HEK293T (cell line): Measurements from ENCODE around the gene TOPAZ1.

Experiments used
- SP1 ChIP-seq: fragments of 450-650 bp; IDR thresholded peaks from 2 replicates; pipeline ENCODE4 v1.6.1; 2017
- SUZ12 ChIP-seq: fragments of 450-650 bp; IDR thresholded peaks from 2 replicates; pipeline ENCODE4 v1.6.1; 2016; ENCODE audit warnings: mild to moderate bottlenecking
- TARDBP ChIP-seq: fragments of 450-650 bp; IDR thresholded peaks from 2 replicates; pipeline ENCODE4 v1.6.1; 2016

DNA sequence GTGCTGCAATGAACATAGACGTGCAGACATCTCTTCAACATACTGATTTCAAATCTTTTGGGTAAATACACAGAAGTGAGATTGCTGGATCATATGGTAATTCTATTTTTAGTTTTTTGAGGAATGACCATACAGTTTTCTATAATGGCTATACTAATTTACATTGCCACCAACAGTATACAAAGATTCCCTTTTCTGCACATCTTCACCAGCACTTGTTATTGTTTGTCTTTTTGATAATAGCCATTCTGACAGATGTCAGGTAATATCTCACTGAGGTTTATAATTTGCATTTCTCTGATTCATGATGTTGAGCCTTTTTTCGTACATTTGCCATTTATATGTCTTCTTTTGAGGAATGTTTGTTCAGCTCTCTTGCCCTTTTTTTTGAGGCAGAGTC lies 30.5 kb downstream of the TOPAZ1 start:
- no peak for TF ChIP-seq TARDBP
- TF ChIP-seq SP1 = no peak
- TF ChIP-seq SUZ12 = no peak
